Esophagus muscularis mucosa (tissue), 3 donors: ENCODE data around the gene KRT82.

Experiments
- POLR2A ChIP-seq: fragments of 450-650 bp; IDR thresholded peaks from one replicate; pipeline ENCODE4 v1.6.1; 2017; ENCODE audit warnings: antibody characterized with exemption, moderate library complexity, mild to moderate bottlenecking, low read depth
- TF ChIP-seq, protein P1 (sequence below), 3 experiments: fragments of 200-600 bp in 2 of 3; fragments of 450-650 bp in 1 of 3; sonication (generic) in 2 of 3; IDR thresholded peaks; one replicate each; pipeline ENCODE4 v1.5.1; 2017 to 2019; ENCODE audit warnings: antibody characterized with exemption in 3 of 3, mild to moderate bottlenecking in 2 of 3, moderate library complexity in 1 of 3

DNA sequence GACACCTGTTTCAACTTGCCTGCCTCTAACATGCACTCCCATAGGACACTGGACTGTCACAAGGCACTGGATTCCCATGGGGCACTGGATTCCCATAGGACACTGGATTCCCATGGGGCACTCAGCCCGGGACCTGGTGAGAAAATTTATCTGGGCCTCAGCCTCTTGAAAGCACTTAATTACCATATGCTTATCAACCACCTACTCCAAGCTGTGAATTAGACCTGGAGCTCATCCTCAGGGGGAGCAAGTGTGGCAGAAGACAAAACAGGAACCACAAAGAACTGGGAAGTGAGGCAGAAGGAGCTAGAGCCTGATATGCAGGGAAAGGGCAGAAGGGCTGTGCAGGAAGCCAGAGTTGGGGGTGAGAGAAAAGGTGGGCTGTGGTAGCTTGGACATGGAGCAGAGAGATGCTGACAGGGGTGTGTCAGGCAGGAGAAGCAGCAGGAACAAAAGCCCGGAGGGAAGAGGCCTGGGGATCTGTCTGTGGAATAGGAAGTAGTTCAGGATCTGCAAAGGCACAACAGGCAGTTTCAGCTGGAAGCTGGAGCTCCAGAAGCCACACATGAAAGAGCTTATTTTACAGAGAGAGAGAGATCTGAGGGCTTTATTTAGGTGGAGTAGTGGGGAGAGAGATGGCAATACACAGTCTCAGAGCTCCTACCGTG lies 3.1 kb downstream of the KRT82 start:
- TF ChIP-seq, protein P1, sequence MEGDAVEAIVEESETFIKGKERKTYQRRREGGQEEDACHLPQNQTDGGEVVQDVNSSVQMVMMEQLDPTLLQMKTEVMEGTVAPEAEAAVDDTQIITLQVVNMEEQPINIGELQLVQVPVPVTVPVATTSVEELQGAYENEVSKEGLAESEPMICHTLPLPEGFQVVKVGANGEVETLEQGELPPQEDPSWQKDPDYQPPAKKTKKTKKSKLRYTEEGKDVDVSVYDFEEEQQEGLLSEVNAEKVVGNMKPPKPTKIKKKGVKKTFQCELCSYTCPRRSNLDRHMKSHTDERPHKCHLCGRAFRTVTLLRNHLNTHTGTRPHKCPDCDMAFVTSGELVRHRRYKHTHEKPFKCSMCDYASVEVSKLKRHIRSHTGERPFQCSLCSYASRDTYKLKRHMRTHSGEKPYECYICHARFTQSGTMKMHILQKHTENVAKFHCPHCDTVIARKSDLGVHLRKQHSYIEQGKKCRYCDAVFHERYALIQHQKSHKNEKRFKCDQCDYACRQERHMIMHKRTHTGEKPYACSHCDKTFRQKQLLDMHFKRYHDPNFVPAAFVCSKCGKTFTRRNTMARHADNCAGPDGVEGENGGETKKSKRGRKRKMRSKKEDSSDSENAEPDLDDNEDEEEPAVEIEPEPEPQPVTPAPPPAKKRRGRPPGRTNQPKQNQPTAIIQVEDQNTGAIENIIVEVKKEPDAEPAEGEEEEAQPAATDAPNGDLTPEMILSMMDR (IDR thresholded peaks at IDR 0.05): no peak
- no peak for TF ChIP-seq POLR2A
